DND-41 (cell line): ENCODE results near the gene TAF15.
A peak's percentile ranks its signal among the peaks of the same experiment; 100 is the strongest.

Experiments used
- ATAC-seq: fragments of 200-7000 bp; cut with Tn5 transposase; 3 replicates; pipeline ENCODE4 v1.9.1; 2021; ENCODE audit warnings: low read depth; ENCODE audit not compliant: insufficient read depth
- DNase-seq: peaks from one replicate; pipeline ENCODE4 v3.0.0-alpha.2; 2020
- H2AFZ ChIP-seq: 2 replicates; pipeline ENCODE4 v1.6.0; 2012; ENCODE audit warnings: low read depth, low read length
- H3K27ac ChIP-seq: 2 replicates; pipeline ENCODE4 v1.5.1; 2012; ENCODE audit warnings: low read length, inconsistent platforms
- H3K27me3 ChIP-seq: fragments of 200-600 bp; sonication (generic); 2 replicates; pipeline ENCODE4 v1.6.0; 2012; ENCODE audit warnings: low read length, mild to moderate bottlenecking, inconsistent platforms; ENCODE audit not compliant: insufficient read depth, poor library complexity
- H3K36me3 ChIP-seq: 2 replicates; pipeline ENCODE4 v1.5.1; 2012; ENCODE audit warnings: low read length, inconsistent platforms; ENCODE audit not compliant: insufficient read depth
- H3K4me1 ChIP-seq: 2 replicates; pipeline ENCODE4 v1.5.1; 2012; ENCODE audit warnings: mild to moderate bottlenecking, low read length; ENCODE audit not compliant: insufficient read depth
- H3K4me2 ChIP-seq: 2 replicates; pipeline ENCODE4 v1.6.0; 2012; ENCODE audit warnings: mild to moderate bottlenecking, moderate library complexity, low read length, inconsistent platforms; ENCODE audit not compliant: insufficient read depth
- H3K4me3 ChIP-seq, 2 experiments: fragments of 200-600 bp in 1 of 2; shearing (Covaris generic) in 1 of 2; 2 replicates each; pipeline ENCODE4 v1.5.1; 2012 to 2016; ENCODE audit warnings: inconsistent platforms in 2 of 2, low read length in 2 of 2, mild to moderate bottlenecking in 2 of 2, low read depth in 1 of 2, moderate library complexity in 1 of 2
- H3K79me2 ChIP-seq: 2 replicates; pipeline ENCODE4 v1.6.0; 2012; ENCODE audit warnings: low read length, inconsistent platforms; ENCODE audit not compliant: insufficient read depth
- H3K9ac ChIP-seq: 2 replicates; pipeline ENCODE4 v1.6.0; 2012; ENCODE audit warnings: low read depth, mild to moderate bottlenecking, inconsistent platforms, low read length, moderate library complexity
- H3K9me3 ChIP-seq: 2 replicates; pipeline ENCODE4 v1.5.1; 2012; ENCODE audit warnings: low read length, moderate library complexity, mild to moderate bottlenecking, inconsistent platforms; ENCODE audit not compliant: insufficient read depth, severe bottlenecking
- H4K20me1 ChIP-seq: 2 replicates; pipeline ENCODE4 v1.6.0; 2012; ENCODE audit warnings: low read length; ENCODE audit not compliant: insufficient read depth
- EZH2 ChIP-seq: IDR thresholded peaks from 3 replicates; pipeline ENCODE4 v1.6.1; 2012; ENCODE audit warnings: borderline replicate concordance, low read depth, mild to moderate bottlenecking, moderate library complexity, low read length, inconsistent platforms; ENCODE audit not compliant: severe bottlenecking
- TF ChIP-seq, protein P1 (sequence below): IDR thresholded peaks from 2 replicates; pipeline ENCODE4 v1.5.1; 2012; ENCODE audit warnings: borderline replicate concordance, low read length, moderate library complexity, mild to moderate bottlenecking; ENCODE audit not compliant: poor library complexity, severe bottlenecking; ENCODE audit errors: extremely low read depth

TAF15 gene

DNA sequence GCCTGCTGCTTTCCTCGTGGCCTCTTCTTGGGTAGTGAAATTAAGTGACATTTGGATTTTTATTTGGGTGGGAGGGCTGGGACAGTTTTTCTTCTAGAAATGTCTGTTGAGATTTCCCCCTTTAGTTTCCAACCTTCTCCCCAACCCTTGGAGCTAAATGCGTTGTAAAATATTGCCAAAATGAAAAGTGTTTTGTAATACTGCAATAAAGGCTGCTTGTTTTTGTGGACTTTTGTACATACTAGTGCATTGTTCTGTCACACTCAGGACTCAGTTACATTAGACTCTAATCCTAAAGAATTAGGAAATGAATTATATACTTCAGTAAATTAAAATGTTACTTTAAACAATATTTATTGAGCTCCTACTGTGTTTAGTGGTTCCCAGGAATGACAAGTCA lies 37.7 kb downstream of the TAF15 start:
- no peak for ATAC-seq
- no peak overlapping the region for H2AFZ ChIP-seq
- peaks cover 25% of the 10 kb centered on the region for H4K20me1 ChIP-seq
- no peak overlapping the region for H3K4me2 ChIP-seq
- no peaks in the 10 kb centered on the region for H3K27me3 ChIP-seq
- H3K4me1 ChIP-seq = no peaks in the 10 kb centered on the region
- no peaks in the 10 kb centered on the region for H3K79me2 ChIP-seq
- DNase-seq = no peak
- TF ChIP-seq, protein P1, sequence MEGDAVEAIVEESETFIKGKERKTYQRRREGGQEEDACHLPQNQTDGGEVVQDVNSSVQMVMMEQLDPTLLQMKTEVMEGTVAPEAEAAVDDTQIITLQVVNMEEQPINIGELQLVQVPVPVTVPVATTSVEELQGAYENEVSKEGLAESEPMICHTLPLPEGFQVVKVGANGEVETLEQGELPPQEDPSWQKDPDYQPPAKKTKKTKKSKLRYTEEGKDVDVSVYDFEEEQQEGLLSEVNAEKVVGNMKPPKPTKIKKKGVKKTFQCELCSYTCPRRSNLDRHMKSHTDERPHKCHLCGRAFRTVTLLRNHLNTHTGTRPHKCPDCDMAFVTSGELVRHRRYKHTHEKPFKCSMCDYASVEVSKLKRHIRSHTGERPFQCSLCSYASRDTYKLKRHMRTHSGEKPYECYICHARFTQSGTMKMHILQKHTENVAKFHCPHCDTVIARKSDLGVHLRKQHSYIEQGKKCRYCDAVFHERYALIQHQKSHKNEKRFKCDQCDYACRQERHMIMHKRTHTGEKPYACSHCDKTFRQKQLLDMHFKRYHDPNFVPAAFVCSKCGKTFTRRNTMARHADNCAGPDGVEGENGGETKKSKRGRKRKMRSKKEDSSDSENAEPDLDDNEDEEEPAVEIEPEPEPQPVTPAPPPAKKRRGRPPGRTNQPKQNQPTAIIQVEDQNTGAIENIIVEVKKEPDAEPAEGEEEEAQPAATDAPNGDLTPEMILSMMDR = no peak
- TF ChIP-seq EZH2 = no peak
- H3K4me3 ChIP-seq = no peak overlapping the region
- H3K9ac ChIP-seq = no peak overlapping the region
- no peaks in the 10 kb centered on the region for H3K9me3 ChIP-seq
- no peak overlapping the region for H3K27ac ChIP-seq
- peaks cover 84% of the 10 kb centered on the region for H3K36me3 ChIP-seq

DNA sequence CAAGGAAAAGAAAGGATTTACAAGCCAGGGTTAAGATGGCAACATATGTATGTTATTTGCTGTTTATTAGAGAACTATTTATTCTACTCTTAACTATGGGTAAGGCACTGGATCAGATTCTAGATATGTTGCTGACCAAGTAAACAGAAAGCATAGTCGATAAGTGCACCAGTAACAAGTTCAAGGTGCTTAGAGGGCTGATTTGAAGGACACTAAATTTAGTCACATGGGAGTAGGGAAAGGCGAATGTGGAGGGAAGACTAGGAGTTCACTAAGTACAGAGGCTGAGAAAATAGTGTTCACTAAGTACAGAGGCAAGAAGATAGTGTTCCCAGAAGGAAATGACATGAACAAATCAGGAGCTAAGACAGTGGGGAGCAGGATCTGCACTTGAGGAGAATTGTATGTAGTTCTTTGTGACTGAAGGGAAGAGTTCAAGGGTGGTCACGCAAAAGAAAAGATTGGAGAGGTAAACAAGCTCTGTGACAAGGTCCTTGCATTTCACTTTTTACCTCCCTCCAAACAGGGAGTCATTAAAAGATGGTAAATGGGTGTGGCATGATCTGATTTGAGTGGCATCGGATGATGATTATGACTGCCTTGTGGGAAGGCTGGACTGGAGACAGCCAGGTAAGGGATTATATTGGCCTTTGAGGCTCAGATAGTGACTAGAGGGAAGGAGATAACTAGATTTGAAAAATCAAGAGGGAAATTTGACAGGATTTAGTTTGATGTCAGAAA lies 38.5 kb downstream of the TAF15 start:
- no peak overlapping the region for H3K4me3 ChIP-seq
- no peaks in the 10 kb centered on the region for H3K9me3 ChIP-seq
- TF ChIP-seq EZH2 = no peak
- TF ChIP-seq, protein P1 = no peak
- peaks cover 76% of the 10 kb centered on the region for H3K36me3 ChIP-seq
- DNase-seq = no peak
- no peak overlapping the region for H2AFZ ChIP-seq
- no peak overlapping the region for H3K27ac ChIP-seq
- H3K4me1 ChIP-seq = no peaks in the 10 kb centered on the region
- no peak for ATAC-seq
- no peaks in the 10 kb centered on the region for H3K79me2 ChIP-seq
- H3K27me3 ChIP-seq = no peaks in the 10 kb centered on the region
- H3K9ac ChIP-seq = no peak overlapping the region
- H3K4me2 ChIP-seq = no peak overlapping the region
- peaks cover 25% of the 10 kb centered on the region for H4K20me1 ChIP-seq

- H3K9ac ChIP-seq = no peak overlapping the region
- H3K4me1 ChIP-seq = no peaks in the 10 kb centered on the region
- H2AFZ ChIP-seq = no peak overlapping the region
- no peak overlapping the region for H3K27ac ChIP-seq
- H3K36me3 ChIP-seq = peaks cover 58% of the 10 kb centered on the region
- H3K4me3 ChIP-seq = no peak overlapping the region
- DNase-seq (peak; percentile 65), ATAC-seq (peak; percentile 86)
- no peaks in the 10 kb centered on the region for H3K27me3 ChIP-seq
- TF ChIP-seq EZH2 = no peak
- TF ChIP-seq, protein P1 = peak; percentile 90
- H3K4me2 ChIP-seq = no peak overlapping the region
- no peaks in the 10 kb centered on the region for H3K79me2 ChIP-seq
- peaks cover 13% of the 10 kb centered on the region; the same call in 1 of the 2 replicates for H4K20me1 ChIP-seq
- no peaks in the 10 kb centered on the region for H3K9me3 ChIP-seq
Measured at GRCh38 chr17:35849469-35850348, 40.4 kb downstream of the TAF15 start.
